Measurements from ENCODE around the gene EGFL8. TPM values are rescaled to one million over a fixed set of nuclear protein-coding genes. Genes with fewer than 3 reads are reported as not detected.

The EGFL8 gene
- total and polyA plus RNA-seq, 9 of the 15 experiments (the other 6 are each of a cell fraction or from before 2014, with no cell fraction given), result 2.2 to 47.4 (median 14.2) TPM

- no peak for TF ChIP-seq GTF2B (IDR thresholded peaks at IDR 0.05; ENCODE audit: extremely low read depth, insufficient read length)
- peak; percentile 41 for TF ChIP-seq TAF1 (IDR thresholded peaks at IDR 0.05; ENCODE audit: control insufficient read depth, extremely low read depth, insufficient read depth, low read length, severe bottlenecking)
- no peak for TF ChIP-seq IRF2 (CRISPR knock-in tag; IDR thresholded peaks at IDR 0.05)
- no peak for TF ChIP-seq SMARCC2 (IDR thresholded peaks at IDR 0.05; ENCODE audit: low read depth)
- no peak for TF ChIP-seq ZNF41 (CRISPR knock-in tag; conservative IDR thresholded peaks at IDR 0.05)
- no peak for TF ChIP-seq RBM22 (IDR thresholded peaks at IDR 0.05; ENCODE audit: low read depth, low read length, poor library complexity, severe bottlenecking)
- no peak for TF ChIP-seq STAG1 (CRISPR knock-in tag; IDR thresholded peaks at IDR 0.05; ENCODE audit: borderline replicate concordance)
- no peak for TF ChIP-seq ERF (CRISPR knock-in tag; IDR thresholded peaks at IDR 0.05)
- TF ChIP-seq SPI1 (IDR thresholded peaks at IDR 0.05; ENCODE audit: borderline replicate concordance, low read depth, low read length), result peak; percentile 98
- TF ChIP-seq TAL1 (IDR thresholded peaks at IDR 0.05), result no peak
- no peak for TF ChIP-seq ATF4 (CRISPR knock-in tag; IDR thresholded peaks at IDR 0.05)
- no peak for TF ChIP-seq FOXP1 (CRISPR knock-in tag; IDR thresholded peaks at IDR 0.05)
- peak; percentile 81 for TF ChIP-seq SP1 (CRISPR knock-in tag; IDR thresholded peaks at IDR 0.05)
- no peak; a peak in 1 of 4 replicates for TF ChIP-seq ZNF639 (CRISPR knock-in tag; conservative IDR thresholded peaks at IDR 0.05 in 1 of 2, IDR thresholded peaks at IDR 0.05 in 1 of 2)
- TF ChIP-seq FIP1L1 (IDR thresholded peaks at IDR 0.05; ENCODE audit: low read depth, low read length, poor library complexity, severe bottlenecking), result no peak
- TF ChIP-seq POLR2AphosphoS5 (IDR thresholded peaks at IDR 0.05; ENCODE audit: control insufficient read depth, insufficient read depth, low read depth, low read length), result no peak
Measured at GRCh38 chr6:32177788-32178546, 13.6 kb downstream of the EGFL8 start, which contains the start of gene RNF5 (continued).

Measured in K562 (cell line).